ENCODE measurements around the gene ZC2HC1C. TPM values are rescaled to one million over a fixed set of nuclear protein-coding genes. Genes with fewer than 3 reads are reported as not detected.
A peak's percentile ranks its signal among the peaks of the same experiment; 100 is the strongest.
"Not testable (repeated sequence)": the region's sequence is repeated elsewhere in the genome, so short reads cannot be mapped to it uniquely, and the experiment has no call there.

Gene ZC2HC1C
- total RNA-seq, 2 donors from 2014 or later, result 4.8 to 10.5 TPM

DNA sequence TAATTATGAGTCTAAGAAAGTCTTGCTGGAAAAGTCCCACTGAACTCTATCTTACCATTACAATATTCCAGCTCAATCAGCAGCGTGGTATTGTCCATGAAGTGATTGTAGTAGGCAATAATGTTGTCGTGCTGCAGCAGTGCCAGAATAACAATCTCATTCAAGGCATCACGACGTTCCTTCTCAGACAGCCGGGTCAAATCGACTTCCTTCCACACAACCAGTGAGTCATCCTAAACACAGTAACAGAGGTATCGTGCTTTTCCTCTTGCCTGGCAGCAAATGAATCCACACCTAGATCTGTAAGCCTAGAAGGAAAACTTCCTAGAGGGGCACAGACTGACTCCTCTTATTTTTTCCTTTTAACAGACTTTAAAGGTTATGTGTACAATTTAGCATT, 54.5 kb downstream of the ZC2HC1C start:
- TF ChIP-seq, protein P1, sequence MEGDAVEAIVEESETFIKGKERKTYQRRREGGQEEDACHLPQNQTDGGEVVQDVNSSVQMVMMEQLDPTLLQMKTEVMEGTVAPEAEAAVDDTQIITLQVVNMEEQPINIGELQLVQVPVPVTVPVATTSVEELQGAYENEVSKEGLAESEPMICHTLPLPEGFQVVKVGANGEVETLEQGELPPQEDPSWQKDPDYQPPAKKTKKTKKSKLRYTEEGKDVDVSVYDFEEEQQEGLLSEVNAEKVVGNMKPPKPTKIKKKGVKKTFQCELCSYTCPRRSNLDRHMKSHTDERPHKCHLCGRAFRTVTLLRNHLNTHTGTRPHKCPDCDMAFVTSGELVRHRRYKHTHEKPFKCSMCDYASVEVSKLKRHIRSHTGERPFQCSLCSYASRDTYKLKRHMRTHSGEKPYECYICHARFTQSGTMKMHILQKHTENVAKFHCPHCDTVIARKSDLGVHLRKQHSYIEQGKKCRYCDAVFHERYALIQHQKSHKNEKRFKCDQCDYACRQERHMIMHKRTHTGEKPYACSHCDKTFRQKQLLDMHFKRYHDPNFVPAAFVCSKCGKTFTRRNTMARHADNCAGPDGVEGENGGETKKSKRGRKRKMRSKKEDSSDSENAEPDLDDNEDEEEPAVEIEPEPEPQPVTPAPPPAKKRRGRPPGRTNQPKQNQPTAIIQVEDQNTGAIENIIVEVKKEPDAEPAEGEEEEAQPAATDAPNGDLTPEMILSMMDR (IDR thresholded peaks at IDR 0.05), result no peak
- H3K27ac ChIP-seq, result peak overlapping the region in 1 of 2 donors; percentile 17
- H3K4me3 ChIP-seq, result no peak overlapping the region
- H3K36me3 ChIP-seq, result peaks cover 16% of the 10 kb centered on the region
- peaks cover 0 to 32% of the 10 kb centered on the region in 2 donors for H3K4me1 ChIP-seq
- H3K9me3 ChIP-seq, result no peaks in the 10 kb centered on the region
- no peaks in the 10 kb centered on the region for H3K27me3 ChIP-seq
- peak; percentile 73 for DNase-seq (ENCODE audit: low spot score)

DNA sequence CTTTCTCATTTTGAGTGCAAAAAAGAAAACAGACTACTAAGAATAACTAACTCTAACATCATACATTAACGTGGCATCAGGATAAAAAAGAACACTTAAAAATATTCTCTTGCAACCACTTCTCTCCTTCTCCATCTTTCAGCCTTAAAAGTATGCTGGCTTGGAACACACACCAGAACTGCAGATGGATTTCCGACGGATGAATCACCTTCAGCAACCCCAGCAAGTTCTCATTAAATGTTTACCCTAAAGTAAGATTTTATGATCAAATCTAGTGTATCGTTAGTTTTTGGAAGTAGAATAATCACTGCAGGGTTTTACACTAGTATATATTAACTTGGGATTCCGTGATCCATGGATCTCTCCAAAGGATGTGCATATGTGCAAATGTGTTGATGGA, 56.2 kb downstream of the ZC2HC1C start:
- H3K9me3 ChIP-seq, result no peaks in the 10 kb centered on the region
- H3K27ac ChIP-seq, result peak overlapping the region; percentile 94 to 96
- peaks cover 3% of the 10 kb centered on the region for H3K36me3 ChIP-seq
- H3K27me3 ChIP-seq, result no peaks in the 10 kb centered on the region
- TF ChIP-seq, protein P1 (IDR thresholded peaks at IDR 0.05), result no peak
- H3K4me1 ChIP-seq, result peaks cover 0 to 32% of the 10 kb centered on the region in 2 donors
- H3K4me3 ChIP-seq, result no peak overlapping the region
- no peak for DNase-seq (ENCODE audit: low spot score)

DNA sequence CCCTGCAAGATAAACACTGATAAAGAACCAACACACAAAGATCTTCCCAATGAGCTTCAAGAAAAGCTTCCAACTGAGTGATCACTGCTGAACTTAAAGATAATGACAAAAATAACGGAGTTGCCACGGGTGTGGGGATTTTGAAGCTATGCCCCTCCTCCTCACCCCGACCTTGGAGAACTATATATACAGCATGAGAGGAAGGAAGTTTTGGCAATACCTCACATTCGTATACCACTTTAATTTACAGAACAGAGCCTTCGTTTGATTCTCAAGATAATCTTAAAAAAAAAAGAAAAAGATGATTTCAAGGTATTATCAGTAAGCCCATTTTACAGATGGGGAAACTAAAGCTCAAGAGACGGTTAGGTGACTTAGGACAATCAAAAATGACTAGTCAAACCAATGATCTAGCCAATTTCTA, 56.7 kb downstream of the ZC2HC1C start:
- peak overlapping the region; percentile 75 to 77 for H3K4me3 ChIP-seq
- TF ChIP-seq, protein P1 (IDR thresholded peaks at IDR 0.05), result no peak
- H3K27ac ChIP-seq, result peak overlapping the region; percentile 94 to 96
- DNase-seq (ENCODE audit: low spot score), result no peak
- H3K27me3 ChIP-seq, result no peaks in the 10 kb centered on the region
- peaks cover 0 to 32% of the 10 kb centered on the region in 2 donors for H3K4me1 ChIP-seq
- no peaks in the 10 kb centered on the region for H3K9me3 ChIP-seq
- H3K36me3 ChIP-seq, result peaks cover 3% of the 10 kb centered on the region

DNA sequence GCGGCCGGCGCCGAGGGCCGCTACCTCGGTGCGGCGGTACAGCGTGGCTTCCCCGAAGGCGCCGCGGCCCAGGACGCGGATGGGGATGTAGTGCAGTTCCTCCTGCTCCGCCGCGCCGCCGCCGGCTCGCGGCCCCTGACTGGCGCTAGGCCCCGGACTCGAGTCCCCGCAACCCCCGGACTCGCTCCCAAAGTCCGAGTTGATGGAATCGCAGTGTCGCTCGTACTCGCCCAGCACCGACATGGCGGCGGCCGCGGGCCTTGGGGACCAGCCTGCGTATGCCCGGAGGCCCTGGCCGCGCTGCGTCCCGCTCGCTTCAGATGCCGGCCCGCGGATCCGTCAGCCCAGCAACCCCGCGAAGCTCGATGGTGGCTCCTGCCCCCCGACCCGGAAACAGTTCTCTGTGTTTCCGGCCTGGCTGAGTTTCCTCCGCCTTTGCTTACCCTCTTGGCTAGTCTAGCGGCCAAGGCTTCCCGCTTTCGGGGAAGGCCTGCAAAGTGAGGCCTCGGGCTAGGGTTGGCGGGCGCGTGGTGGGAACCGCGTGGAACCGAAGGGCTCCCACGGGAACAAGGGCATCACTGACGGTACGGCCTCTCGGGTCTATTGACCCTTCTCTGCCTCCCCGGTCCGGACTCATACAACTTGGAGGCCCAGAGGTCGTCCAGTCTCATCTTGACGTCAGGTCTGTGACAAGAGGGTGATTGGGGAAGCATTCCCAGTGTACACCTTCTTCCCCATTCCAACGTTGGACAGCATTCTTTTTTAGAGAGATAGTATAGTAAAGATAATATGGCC, 57.4 kb downstream of the ZC2HC1C start, which contains the start of gene NEK9:
TSS of gene NEK9 (minus strand) at position 370 of the 795 bp plus-strand sequence. CDS start at position 243, 127 bp downstream.
- Histone ChIP-seq H3K4me3 (peak within 1 kb of the TSS; percentile 75 to 77), H3K36me3 (peaks cover 3% of the 10 kb centered on the region), H3K27ac (peak within 1 kb of the TSS; percentile 94 to 96), H3K27me3 (no peaks in the 10 kb centered on the region), H3K9me3 (no peaks in the 10 kb centered on the region), H3K4me1 (peaks cover 0 to 32% of the 10 kb centered on the region in 2 donors)
- DNase-seq (ENCODE audit: low spot score), result peak; percentile 91
- TF ChIP-seq, protein P1 (IDR thresholded peaks at IDR 0.05), result no peak

DNA sequence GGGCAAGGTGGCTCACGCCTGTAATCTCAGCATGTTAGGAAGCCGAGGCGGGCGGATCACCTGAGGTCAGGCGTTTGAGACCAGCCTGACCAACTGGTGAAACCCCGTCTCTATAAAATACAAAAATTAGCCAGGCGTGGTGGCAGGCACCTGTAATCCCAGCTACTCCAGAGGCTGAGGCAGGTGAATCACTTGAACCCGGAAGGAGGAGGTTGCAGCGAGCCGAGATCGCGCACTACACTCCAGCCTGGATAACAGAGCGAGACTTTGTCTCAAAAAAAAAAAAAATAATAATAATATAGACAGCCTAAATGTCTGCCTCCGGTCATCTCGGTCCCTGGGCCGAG, 58.0 kb downstream of the ZC2HC1C start:
- not testable (repeated sequence) for H3K9me3 ChIP-seq

DNA sequence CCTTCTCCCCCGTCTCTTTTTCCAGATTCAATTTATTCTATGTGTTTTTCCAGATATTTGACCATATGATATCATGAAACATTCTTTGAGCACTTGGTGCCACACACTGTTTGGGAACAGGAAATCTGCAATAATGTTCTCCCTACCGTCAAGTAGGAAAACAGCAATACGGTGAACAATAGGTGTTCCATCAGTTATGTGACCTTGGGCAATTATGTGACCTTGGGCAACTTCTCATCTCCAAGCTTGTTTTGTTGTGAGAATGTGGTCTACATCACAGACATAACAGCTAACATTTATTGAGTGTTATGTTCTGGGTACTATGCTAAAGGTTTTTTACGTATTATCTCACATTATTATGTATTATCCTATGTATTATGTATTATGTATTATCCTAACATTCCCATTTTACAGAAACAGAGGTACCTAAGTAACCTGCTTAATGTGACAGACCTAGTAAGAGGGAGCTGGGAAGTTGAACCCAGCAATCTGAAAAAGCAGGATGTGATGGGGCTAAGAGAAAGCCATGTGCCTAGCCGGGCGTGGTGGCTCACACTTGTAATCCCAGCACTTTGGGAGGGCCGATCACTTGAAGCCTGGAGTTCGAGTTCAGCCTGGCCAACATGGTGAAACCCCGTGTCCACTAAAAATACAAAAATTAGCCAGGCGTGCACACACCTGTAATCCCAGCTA, 58.6 kb downstream of the ZC2HC1C start:
- peak overlapping the region; percentile 75 to 77 for H3K4me3 ChIP-seq
- H3K27me3 ChIP-seq, result no peaks in the 10 kb centered on the region
- no peaks in the 10 kb centered on the region for H3K9me3 ChIP-seq
- H3K36me3 ChIP-seq, result peaks cover 4% of the 10 kb centered on the region
- TF ChIP-seq, protein P1 (IDR thresholded peaks at IDR 0.05), result no peak
- H3K4me1 ChIP-seq, result peaks cover 0 to 32% of the 10 kb centered on the region in 2 donors
- H3K27ac ChIP-seq, result peak overlapping the region; percentile 94 to 96
- DNase-seq (ENCODE audit: low spot score), result no peak

More for the DNA sequence above, 58.0 kb downstream of the ZC2HC1C start:
- H3K36me3 ChIP-seq; H3K27me3 ChIP-seq; DNase-seq (ENCODE audit: low spot score): not testable (repeated sequence)
- peak overlapping the region; percentile 75 to 77 for H3K4me3 ChIP-seq
- peaks cover 0 to 32% of the 10 kb centered on the region in 2 donors for H3K4me1 ChIP-seq
- peak overlapping the region; percentile 94 to 96 for H3K27ac ChIP-seq

All from right atrium auricular region (tissue), 2 donors.